Middle frontal gyrus (tissue), 1 donor: Measurements from ENCODE around the gene GALNT6.
A peak's percentile ranks its signal among the peaks of the same experiment; 100 is the strongest.
"Not testable (repeated sequence)": the region's sequence is repeated elsewhere in the genome, so short reads cannot be mapped to it uniquely, and the experiment has no call there.

Experiments
- DNase-seq: peaks from one replicate; pipeline ENCODE4 v3.0.0-alpha.2; 2015; ENCODE audit warnings: low spot score; ENCODE audit errors: extremely low spot score

GALNT6 gene

GRCh38 chr12:51358496-51358895, 32.7 kb downstream of the GALNT6 start:
- no peak for DNase-seq

- no peak for DNase-seq
Measured at GRCh38 chr12:51357374-51358047, 33.7 kb downstream of the GALNT6 start.

- peak; percentile 65 for DNase-seq
Measured at GRCh38 chr12:51351913-51352532, 39.2 kb downstream of the GALNT6 start.

GRCh38 chr12:51349026-51349425, 42.2 kb downstream of the GALNT6 start:
- DNase-seq, result no peak

- DNase-seq, result no peak
Measured at GRCh38 chr12:51348116-51348515, 43.1 kb downstream of the GALNT6 start.

- DNase-seq, result no peak
Measured at GRCh38 chr12:51346581-51346980, 44.6 kb downstream of the GALNT6 start, which contains the start of gene CELA1. CELA1 (minus strand) TSS chr12:51346679; CDS start chr12:51346638, 41 bp downstream.

- no peak for DNase-seq
Measured at GRCh38 chr12:51345681-51346080, 45.5 kb downstream of the GALNT6 start.

GRCh38 chr12:51343201-51343600, 48.0 kb downstream of the GALNT6 start:
- DNase-seq, result no peak

GRCh38 chr12:51342416-51342815, 48.8 kb downstream of the GALNT6 start:
- DNase-seq, result no peak

- peak; percentile 56 for DNase-seq
Measured at GRCh38 chr12:51341251-51342007, 49.8 kb downstream of the GALNT6 start.

GRCh38 chr12:51339750-51340149, 51.5 kb downstream of the GALNT6 start:
- DNase-seq, result no peak

GRCh38 chr12:51337336-51337735, 53.9 kb downstream of the GALNT6 start:
- DNase-seq, result not testable (repeated sequence)

GRCh38 chr12:51335931-51336330, 55.3 kb downstream of the GALNT6 start:
- no peak for DNase-seq

- no peak for DNase-seq
Measured at GRCh38 chr12:51334764-51335163, 56.4 kb downstream of the GALNT6 start.

- no peak for DNase-seq
Measured at GRCh38 chr12:51333536-51333935, 57.7 kb downstream of the GALNT6 start.

GRCh38 chr12:51330186-51330585, 61.0 kb downstream of the GALNT6 start:
- DNase-seq, result no peak

- no peak for DNase-seq
Measured at GRCh38 chr12:51329742-51330141, 61.5 kb downstream of the GALNT6 start.

- no peak for DNase-seq
Measured at GRCh38 chr12:51328587-51328986, 62.6 kb downstream of the GALNT6 start.

- DNase-seq, result no peak
Measured at GRCh38 chr12:51326698-51327439, 64.3 kb downstream of the GALNT6 start.

- DNase-seq, result no peak
Measured at GRCh38 chr12:51324953-51325352, 66.3 kb downstream of the GALNT6 start.
